GM10266 (cell line): ENCODE data around the gene PALM3.
A peak's percentile ranks its signal among the peaks of the same experiment; 100 is the strongest.

Experiments
- DNase-seq: peaks from one replicate; pipeline ENCODE4 v3.0.0; 2012; ENCODE audit errors: extremely low spot score
- CTCF ChIP-seq: IDR thresholded peaks from 2 replicates; pipeline ENCODE4 v1.5.1; 2012; ENCODE audit warnings: mild to moderate bottlenecking, low read depth; ENCODE audit not compliant: control insufficient read depth, insufficient read depth; ENCODE audit errors: missing control alignments

The PALM3 gene

GRCh38 chr19:14103310-14103709 is 41.4 kb upstream of the PALM3 start:
- TF ChIP-seq CTCF = no peak
- DNase-seq = no peak

- no peak for TF ChIP-seq CTCF
- DNase-seq = no peak
Measured at GRCh38 chr19:14102756-14103155, 40.9 kb upstream of the PALM3 start.

- no peak for TF ChIP-seq CTCF
- no peak for DNase-seq
Measured at GRCh38 chr19:14102102-14102696, 40.3 kb upstream of the PALM3 start.

GRCh38 chr19:14101003-14101545 is 39.2 kb upstream of the PALM3 start:
- DNase-seq = no peak
- no peak for TF ChIP-seq CTCF

- DNase-seq = no peak
- TF ChIP-seq CTCF = peak; percentile 21
Measured at GRCh38 chr19:14097532-14098151, 35.8 kb upstream of the PALM3 start.

GRCh38 chr19:14096272-14096992 is 34.6 kb upstream of the PALM3 start:
- TF ChIP-seq CTCF = peak; percentile 14
- DNase-seq = no peak

GRCh38 chr19:14094854-14095253 is 33.0 kb upstream of the PALM3 start:
- DNase-seq = no peak
- TF ChIP-seq CTCF = no peak
